Ectodermal cell (in vitro differentiated cells): ENCODE results near the gene KRTAP21-3. TPM values are rescaled to one million over a fixed set of nuclear protein-coding genes. Genes with fewer than 3 reads are reported as not detected.
"Not testable (repeated sequence)": the region's sequence is repeated elsewhere in the genome, so short reads cannot be mapped to it uniquely, and the experiment has no call there.

Experiments used
- H3K27ac ChIP-seq: 2 replicates; pipeline ENCODE4 v1.7.0; 2013; ENCODE audit warnings: mild to moderate bottlenecking, low read depth, low read length; ENCODE audit not compliant: insufficient read depth, poor library complexity, severe bottlenecking
- H3K27me3 ChIP-seq: 2 replicates; pipeline ENCODE4 v1.7.0; 2013; ENCODE audit warnings: mild to moderate bottlenecking, low read length; ENCODE audit not compliant: insufficient read depth, control insufficient read depth, poor library complexity, severe bottlenecking
- H3K36me3 ChIP-seq: one replicate; pipeline ENCODE4 v1.7.0; 2013; ENCODE audit warnings: low read length; ENCODE audit not compliant: control insufficient read depth, insufficient read depth
- H3K4me1 ChIP-seq: one replicate; pipeline ENCODE4 v1.7.0; 2013; ENCODE audit warnings: low read length; ENCODE audit not compliant: control insufficient read depth, insufficient read depth
- H3K4me3 ChIP-seq: 2 replicates; pipeline ENCODE4 v1.7.0; 2013; ENCODE audit warnings: low read depth, low read length, control low read depth; ENCODE audit not compliant: insufficient read depth
- H3K9me3 ChIP-seq: 2 replicates; pipeline ENCODE4 v1.7.0; 2013; ENCODE audit warnings: mild to moderate bottlenecking, low read length, moderate library complexity; ENCODE audit not compliant: control insufficient read depth
- WGBS, 2 experiments: methylation state at CpG; one replicate each; pipeline ENCODE4 v1.1.7; 2013; ENCODE audit warnings: missing lambda C conversion rate in 2 of 2; 5-methylcytosine and 5-hydroxymethylcytosine counted together
- polyA plus RNA-seq, 4 experiments: library from polyadenylated mRNA; stranded (reverse); fragments of 50-300 nt; gene quantifications; one replicate each; pipeline ENCODE4 v1.2.3, GENCODE V29; 2013

KRTAP21-3 gene
- not detected for polyA plus RNA-seq (2013, experiment 1 of 4)
- polyA plus RNA-seq (2013, experiment 2 of 4), result not detected
- polyA plus RNA-seq (2013, experiment 3 of 4), result not detected
- polyA plus RNA-seq (2013, experiment 4 of 4), result not detected

- WGBS, 2 experiments, result 88% methylated on average over 3 of the region's 3 CpGs
- Histone ChIP-seq H3K27ac (no peak within 1 kb of the TSS), H3K9me3 (no peaks in the 10 kb centered on the region), H3K4me3 (no peak within 1 kb of the TSS), H3K36me3 (no peaks in the 10 kb centered on the region), H3K4me1 (no peaks in the 10 kb centered on the region), H3K27me3 (no peaks in the 10 kb centered on the region)
Measured at GRCh38 chr21:30718239-30718909, at the start of gene KRTAP21-3. KRTAP21-3 (minus strand) TSS chr21:30718777; CDS start chr21:30718759, 18 bp downstream.

GRCh38 chr21:30760776-30761175 lies 42.2 kb upstream of the KRTAP21-3 start:
- WGBS, 2 experiments, result 93 to 95% methylated on average over 2 of the region's 2 CpGs
- no peaks in the 10 kb centered on the region for H3K36me3 ChIP-seq
- no peaks in the 10 kb centered on the region for H3K4me1 ChIP-seq
- no peak overlapping the region for H3K27ac ChIP-seq
- no peak overlapping the region for H3K4me3 ChIP-seq
- no peaks in the 10 kb centered on the region for H3K27me3 ChIP-seq
- no peaks in the 10 kb centered on the region for H3K9me3 ChIP-seq

- H3K9me3 ChIP-seq, result no peaks in the 10 kb centered on the region
- H3K4me1 ChIP-seq, result no peaks in the 10 kb centered on the region
- H3K36me3 ChIP-seq, result no peaks in the 10 kb centered on the region
- no peaks in the 10 kb centered on the region for H3K27me3 ChIP-seq
- 84 to 89% methylated on average over 2 of the region's 2 CpGs for WGBS, 2 experiments
- no peak overlapping the region for H3K4me3 ChIP-seq
- H3K27ac ChIP-seq, result no peak overlapping the region
Measured at GRCh38 chr21:30758306-30758705, 39.7 kb upstream of the KRTAP21-3 start.

GRCh38 chr21:30755328-30755727 lies 36.8 kb upstream of the KRTAP21-3 start, which contains the start of gene KRTAP21-1:
KRTAP21-1 (minus strand) TSS chr21:30755428; CDS start chr21:30755378, 50 bp downstream.
- H3K27me3 ChIP-seq, H3K27ac ChIP-seq, H3K4me1 ChIP-seq, H3K4me3 ChIP-seq, H3K36me3 ChIP-seq, H3K9me3 ChIP-seq: not testable (repeated sequence)
- 83 to 100% methylated on average over 1 of the region's 2 CpGs for WGBS, 2 experiments

GRCh38 chr21:30747159-30747558 lies 28.6 kb upstream of the KRTAP21-3 start, which contains the start of gene KRTAP21-2:
KRTAP21-2 (minus strand) TSS chr21:30747259; CDS start chr21:30747202, 57 bp downstream.
- no peaks in the 10 kb centered on the region for H3K4me1 ChIP-seq
- H3K36me3 ChIP-seq, result no peaks in the 10 kb centered on the region
- no peaks in the 10 kb centered on the region for H3K9me3 ChIP-seq
- no peak within 1 kb of the TSS for H3K4me3 ChIP-seq
- H3K27ac ChIP-seq, result no peak within 1 kb of the TSS
- H3K27me3 ChIP-seq, result no peaks in the 10 kb centered on the region

GRCh38 chr21:30740462-30740861 lies 21.9 kb upstream of the KRTAP21-3 start:
- 90 to 94% methylated on average over 1 of the region's 2 CpGs for WGBS, 2 experiments
- H3K4me3 ChIP-seq, result no peak overlapping the region
- no peaks in the 10 kb centered on the region for H3K4me1 ChIP-seq
- no peaks in the 10 kb centered on the region for H3K9me3 ChIP-seq
- H3K27ac ChIP-seq, result no peak overlapping the region
- no peaks in the 10 kb centered on the region for H3K27me3 ChIP-seq
- H3K36me3 ChIP-seq, result no peaks in the 10 kb centered on the region

- Histone ChIP-seq H3K9me3 (no peaks in the 10 kb centered on the region), H3K27ac (no peak overlapping the region), H3K27me3 (no peaks in the 10 kb centered on the region), H3K4me3 (no peak overlapping the region), H3K4me1 (no peaks in the 10 kb centered on the region), H3K36me3 (no peaks in the 10 kb centered on the region)
- 60 to 86% methylated on average over 1 of the region's 1 CpG for WGBS, 2 experiments
Measured at GRCh38 chr21:30733026-30733425, 14.4 kb upstream of the KRTAP21-3 start.

GRCh38 chr21:30726726-30727125 lies 8.1 kb upstream of the KRTAP21-3 start:
- Histone ChIP-seq H3K9me3 (no peaks in the 10 kb centered on the region), H3K27me3 (no peaks in the 10 kb centered on the region), H3K4me3 (no peak overlapping the region), H3K36me3 (no peaks in the 10 kb centered on the region), H3K4me1 (no peaks in the 10 kb centered on the region), H3K27ac (no peak overlapping the region)
- WGBS, 2 experiments, result no CpG with 5 or more reads among the region's 1 CpG

GRCh38 chr21:30719401-30719800 lies 824 bp upstream of the KRTAP21-3 start:
- no peaks in the 10 kb centered on the region for H3K9me3 ChIP-seq
- H3K27ac ChIP-seq, result no peak overlapping the region
- no peaks in the 10 kb centered on the region for H3K36me3 ChIP-seq
- 86 to 96% methylated on average over 1 of the region's 1 CpG for WGBS, 2 experiments
- no peaks in the 10 kb centered on the region for H3K4me1 ChIP-seq
- no peaks in the 10 kb centered on the region for H3K27me3 ChIP-seq
- H3K4me3 ChIP-seq, result no peak overlapping the region

- WGBS, 2 experiments, result no CpG with 5 or more reads among the region's 2 CpGs
- Histone ChIP-seq H3K27ac (no peak overlapping the region), H3K4me3 (no peak overlapping the region), H3K27me3 (no peaks in the 10 kb centered on the region), H3K36me3 (no peaks in the 10 kb centered on the region), H3K9me3 (no peaks in the 10 kb centered on the region), H3K4me1 (no peaks in the 10 kb centered on the region)
Measured at GRCh38 chr21:30717105-30717504, 1.5 kb downstream of the KRTAP21-3 start.
